ENCODE results near the gene BCL2L14. TPM values are rescaled to one million over a fixed set of nuclear protein-coding genes. Genes with fewer than 3 reads are reported as not detected.

BCL2L14 gene
- total RNA-seq, 1 donor from 2014 or later = not detected

DNA sequence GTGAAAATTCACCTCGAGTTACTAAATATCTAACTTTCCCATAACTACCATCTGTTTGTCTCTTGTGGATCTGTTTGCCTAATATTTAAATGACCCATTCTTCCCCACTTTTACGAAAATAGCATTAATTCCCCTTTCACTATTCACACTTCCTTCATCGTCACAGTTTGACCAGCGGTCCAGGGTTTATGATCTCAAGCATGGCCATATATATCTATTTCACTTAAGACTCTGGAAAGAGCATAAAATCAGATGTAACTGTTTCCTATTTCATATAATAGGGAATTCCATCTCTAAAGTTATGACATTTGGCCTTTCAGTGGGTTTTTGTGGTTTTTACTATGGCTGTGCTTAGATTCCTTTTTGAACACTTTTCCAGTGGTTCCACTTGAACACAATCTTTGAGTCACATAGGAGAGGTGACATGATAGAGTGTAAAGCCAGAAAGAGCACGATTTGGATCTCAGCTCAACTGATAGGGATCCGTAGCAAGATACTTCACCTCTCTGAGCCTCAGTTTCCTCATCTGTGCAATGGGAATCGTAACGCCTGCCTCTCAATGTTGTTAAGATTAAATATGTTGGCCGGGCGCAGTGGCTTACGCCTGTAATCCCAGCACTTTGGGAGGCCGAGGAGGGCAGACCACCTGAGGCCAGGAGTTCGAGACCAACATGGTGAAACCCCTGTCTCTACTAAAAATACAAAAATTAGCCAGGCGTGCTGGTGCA lies 754 bp upstream of the BCL2L14 start:
- Mint-ChIP-seq H3K27ac (ENCODE audit: unreplicated experiment) (no peak overlapping the region), H3K36me3 (ENCODE audit: unreplicated experiment) (no peaks in the 10 kb centered on the region), H3K4me3 (ENCODE audit: unreplicated experiment) (no peak overlapping the region), H3K9me3 (ENCODE audit: unreplicated experiment) (peaks cover 3% of the 10 kb centered on the region), H3K4me1 (ENCODE audit: low read depth, unreplicated experiment) (no peaks in the 10 kb centered on the region), H3K27me3 (ENCODE audit: unreplicated experiment) (peaks cover 2% of the 10 kb centered on the region)
- TF ChIP-seq, protein P1, sequence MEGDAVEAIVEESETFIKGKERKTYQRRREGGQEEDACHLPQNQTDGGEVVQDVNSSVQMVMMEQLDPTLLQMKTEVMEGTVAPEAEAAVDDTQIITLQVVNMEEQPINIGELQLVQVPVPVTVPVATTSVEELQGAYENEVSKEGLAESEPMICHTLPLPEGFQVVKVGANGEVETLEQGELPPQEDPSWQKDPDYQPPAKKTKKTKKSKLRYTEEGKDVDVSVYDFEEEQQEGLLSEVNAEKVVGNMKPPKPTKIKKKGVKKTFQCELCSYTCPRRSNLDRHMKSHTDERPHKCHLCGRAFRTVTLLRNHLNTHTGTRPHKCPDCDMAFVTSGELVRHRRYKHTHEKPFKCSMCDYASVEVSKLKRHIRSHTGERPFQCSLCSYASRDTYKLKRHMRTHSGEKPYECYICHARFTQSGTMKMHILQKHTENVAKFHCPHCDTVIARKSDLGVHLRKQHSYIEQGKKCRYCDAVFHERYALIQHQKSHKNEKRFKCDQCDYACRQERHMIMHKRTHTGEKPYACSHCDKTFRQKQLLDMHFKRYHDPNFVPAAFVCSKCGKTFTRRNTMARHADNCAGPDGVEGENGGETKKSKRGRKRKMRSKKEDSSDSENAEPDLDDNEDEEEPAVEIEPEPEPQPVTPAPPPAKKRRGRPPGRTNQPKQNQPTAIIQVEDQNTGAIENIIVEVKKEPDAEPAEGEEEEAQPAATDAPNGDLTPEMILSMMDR (IDR thresholded peaks at IDR 0.05; ENCODE audit: partially characterized antibody, unreplicated experiment) = no peak
- DNase-seq = no peak

DNA sequence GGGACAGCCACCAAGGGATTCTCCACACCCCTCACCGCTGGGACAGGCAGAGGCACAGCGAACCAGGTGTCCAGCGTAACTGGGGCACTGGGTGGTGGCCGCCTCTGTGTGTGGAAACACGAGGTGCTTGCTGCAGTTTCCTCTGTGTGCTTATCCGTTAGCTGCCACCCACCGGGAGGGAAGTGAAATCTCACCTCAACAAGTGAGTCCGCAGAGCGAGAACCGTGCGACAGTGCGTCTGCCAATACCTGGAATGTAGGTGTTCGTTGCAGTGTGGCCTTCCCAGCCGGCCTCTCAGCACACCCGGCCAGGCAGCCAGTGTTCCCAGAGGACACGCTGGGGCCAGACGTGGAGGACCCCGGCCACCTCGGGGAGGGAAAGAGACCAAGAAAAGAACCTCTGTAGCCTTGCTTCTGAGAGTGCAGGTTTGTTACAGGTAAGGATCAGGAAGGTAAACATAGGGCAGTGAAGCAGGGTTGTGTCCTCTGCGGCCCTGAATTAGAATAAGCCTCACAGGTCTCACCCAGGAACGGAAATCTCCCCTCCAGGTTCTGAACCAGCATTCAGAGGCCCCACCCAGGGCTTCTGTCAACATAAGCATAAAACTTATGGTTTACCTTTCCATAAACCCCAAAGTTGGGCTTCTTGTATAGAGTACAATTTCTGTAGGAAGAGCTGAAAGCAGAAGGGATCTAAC lies 1.5 kb downstream of the BCL2L14 start:
- peaks cover 3% of the 10 kb centered on the region for H3K9me3 Mint-ChIP-seq (ENCODE audit: unreplicated experiment)
- H3K4me3 Mint-ChIP-seq (ENCODE audit: unreplicated experiment) = no peak overlapping the region
- DNase-seq = no peak
- TF ChIP-seq, protein P1 (IDR thresholded peaks at IDR 0.05; ENCODE audit: partially characterized antibody, unreplicated experiment) = no peak
- no peaks in the 10 kb centered on the region for H3K36me3 Mint-ChIP-seq (ENCODE audit: unreplicated experiment)
- H3K27me3 Mint-ChIP-seq (ENCODE audit: unreplicated experiment) = peaks cover 2% of the 10 kb centered on the region
- H3K4me1 Mint-ChIP-seq (ENCODE audit: low read depth, unreplicated experiment) = no peaks in the 10 kb centered on the region
- no peak overlapping the region for H3K27ac Mint-ChIP-seq (ENCODE audit: unreplicated experiment)

DNA sequence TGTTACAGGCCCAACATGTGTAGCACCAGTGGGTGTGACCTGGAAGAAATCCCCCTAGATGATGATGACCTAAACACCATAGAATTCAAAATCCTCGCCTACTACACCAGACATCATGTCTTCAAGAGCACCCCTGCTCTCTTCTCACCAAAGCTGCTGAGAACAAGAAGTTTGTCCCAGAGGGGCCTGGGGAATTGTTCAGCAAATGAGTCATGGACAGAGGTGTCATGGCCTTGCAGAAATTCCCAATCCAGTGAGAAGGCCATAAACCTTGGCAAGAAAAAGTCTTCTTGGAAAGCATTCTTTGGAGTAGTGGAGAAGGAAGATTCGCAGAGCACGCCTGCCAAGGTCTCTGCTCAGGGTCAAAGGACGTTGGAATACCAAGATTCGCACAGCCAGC lies 8.6 kb downstream of the BCL2L14 start:
- no peak overlapping the region for H3K4me3 Mint-ChIP-seq (ENCODE audit: unreplicated experiment)
- TF ChIP-seq, protein P1 (IDR thresholded peaks at IDR 0.05; ENCODE audit: partially characterized antibody, unreplicated experiment) = no peak
- H3K27ac Mint-ChIP-seq (ENCODE audit: unreplicated experiment) = no peak overlapping the region

GRCh38 chr12:12081836-12082497 lies 11.2 kb downstream of the BCL2L14 start:
- no peaks in the 10 kb centered on the region for H3K4me1 Mint-ChIP-seq (ENCODE audit: low read depth, unreplicated experiment)
- H3K4me3 Mint-ChIP-seq (ENCODE audit: unreplicated experiment) = no peak overlapping the region
- DNase-seq = no peak
- no peaks in the 10 kb centered on the region for H3K36me3 Mint-ChIP-seq (ENCODE audit: unreplicated experiment)
- TF ChIP-seq, protein P1 (IDR thresholded peaks at IDR 0.05; ENCODE audit: partially characterized antibody, unreplicated experiment) = no peak
- H3K27me3 Mint-ChIP-seq (ENCODE audit: unreplicated experiment) = no peaks in the 10 kb centered on the region
- H3K27ac Mint-ChIP-seq (ENCODE audit: unreplicated experiment) = no peak overlapping the region
- H3K9me3 Mint-ChIP-seq (ENCODE audit: unreplicated experiment) = no peaks in the 10 kb centered on the region

More for the DNA sequence above, 8.6 kb downstream of the BCL2L14 start:
- no peaks in the 10 kb centered on the region for H3K36me3 Mint-ChIP-seq (ENCODE audit: unreplicated experiment)
- H3K4me1 Mint-ChIP-seq (ENCODE audit: low read depth, unreplicated experiment) = no peaks in the 10 kb centered on the region
- DNase-seq = no peak
- H3K27me3 Mint-ChIP-seq (ENCODE audit: unreplicated experiment) = no peaks in the 10 kb centered on the region
- H3K9me3 Mint-ChIP-seq (ENCODE audit: unreplicated experiment) = no peaks in the 10 kb centered on the region
